ENCODE measurements around the gene TGM4. TPM values are rescaled to one million over a fixed set of nuclear protein-coding genes. Genes with fewer than 3 reads are reported as not detected.

TGM4 gene
- total and polyA plus RNA-seq, 3 donors from 2014 or later: 0.68 to 1.4 (median 1.1) TPM

DNA sequence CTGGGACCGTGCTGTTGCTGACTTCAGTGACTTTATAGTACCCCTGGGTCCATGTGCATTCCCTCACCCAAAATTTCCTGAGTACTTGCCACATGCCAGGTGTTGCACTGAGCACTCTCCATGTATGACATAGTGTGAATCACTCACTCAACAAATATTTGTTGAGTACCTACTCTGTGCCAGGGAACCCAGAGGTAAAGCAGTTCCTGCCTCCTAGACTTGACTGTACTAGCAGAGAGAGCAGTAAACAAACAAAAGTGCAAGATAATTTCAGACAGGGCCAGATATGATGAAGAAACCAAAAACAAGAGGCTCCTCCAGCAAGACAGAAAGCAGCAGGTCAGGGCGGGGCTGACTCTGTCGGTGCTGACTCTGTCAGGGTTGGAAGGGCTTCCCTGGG is 12.2 kb downstream of the TGM4 start:
- Histone ChIP-seq H3K27ac (no peak overlapping the region), H3K27me3 (no peaks in the 10 kb centered on the region), H3K4me3 (no peak overlapping the region), H3K36me3 (ENCODE audit: low read depth, missing control alignments) (no peaks in the 10 kb centered on the region), H3K4me1 (no peaks in the 10 kb centered on the region), H3K9me3 (no peaks in the 10 kb centered on the region)
- no peak for TF ChIP-seq POLR2A (IDR thresholded peaks at IDR 0.05)
- TF ChIP-seq, protein P1, sequence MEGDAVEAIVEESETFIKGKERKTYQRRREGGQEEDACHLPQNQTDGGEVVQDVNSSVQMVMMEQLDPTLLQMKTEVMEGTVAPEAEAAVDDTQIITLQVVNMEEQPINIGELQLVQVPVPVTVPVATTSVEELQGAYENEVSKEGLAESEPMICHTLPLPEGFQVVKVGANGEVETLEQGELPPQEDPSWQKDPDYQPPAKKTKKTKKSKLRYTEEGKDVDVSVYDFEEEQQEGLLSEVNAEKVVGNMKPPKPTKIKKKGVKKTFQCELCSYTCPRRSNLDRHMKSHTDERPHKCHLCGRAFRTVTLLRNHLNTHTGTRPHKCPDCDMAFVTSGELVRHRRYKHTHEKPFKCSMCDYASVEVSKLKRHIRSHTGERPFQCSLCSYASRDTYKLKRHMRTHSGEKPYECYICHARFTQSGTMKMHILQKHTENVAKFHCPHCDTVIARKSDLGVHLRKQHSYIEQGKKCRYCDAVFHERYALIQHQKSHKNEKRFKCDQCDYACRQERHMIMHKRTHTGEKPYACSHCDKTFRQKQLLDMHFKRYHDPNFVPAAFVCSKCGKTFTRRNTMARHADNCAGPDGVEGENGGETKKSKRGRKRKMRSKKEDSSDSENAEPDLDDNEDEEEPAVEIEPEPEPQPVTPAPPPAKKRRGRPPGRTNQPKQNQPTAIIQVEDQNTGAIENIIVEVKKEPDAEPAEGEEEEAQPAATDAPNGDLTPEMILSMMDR (IDR thresholded peaks at IDR 0.05): no peak
- WGBS, 2 donors: 82 to 85% methylated on average over 3 of the region's 3 CpGs
- intact Hi-C loops (cut with DNase I; ENCODE audit: low total_unique reads): no loop called here
- no peak for DNase-seq

DNA sequence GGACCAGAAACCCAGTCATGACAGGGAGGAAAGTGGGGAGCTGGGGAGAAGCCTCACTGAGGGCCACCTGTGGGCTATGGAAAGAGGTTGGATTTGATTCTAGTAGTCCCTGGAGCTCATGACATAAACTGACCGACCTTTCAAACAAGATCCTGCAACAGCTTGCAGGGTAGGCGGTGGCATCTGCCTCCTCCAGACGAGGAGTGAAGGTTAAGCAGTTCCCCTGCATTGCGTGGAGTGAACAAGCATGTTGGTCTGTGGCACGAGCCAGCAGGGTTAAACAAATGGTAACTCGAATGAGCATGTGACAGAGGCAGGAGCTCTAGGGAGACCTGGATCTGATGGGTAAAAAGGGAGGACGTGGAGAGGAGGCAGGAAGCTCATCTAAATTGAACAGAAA is 12.7 kb downstream of the TGM4 start:
- 77 to 80% methylated on average over 7 of the region's 7 CpGs for WGBS, 2 donors
- Histone ChIP-seq H3K36me3 (ENCODE audit: low read depth, missing control alignments) (no peaks in the 10 kb centered on the region), H3K9me3 (no peaks in the 10 kb centered on the region), H3K27me3 (no peaks in the 10 kb centered on the region), H3K4me1 (no peaks in the 10 kb centered on the region), H3K27ac (no peak overlapping the region), H3K4me3 (no peak overlapping the region)
- TF ChIP-seq, protein P1 (IDR thresholded peaks at IDR 0.05): no peak
- no peak for TF ChIP-seq POLR2A (IDR thresholded peaks at IDR 0.05)
- intact Hi-C loops (cut with DNase I; ENCODE audit: low total_unique reads): no loop called here
- DNase-seq: no peak

DNA sequence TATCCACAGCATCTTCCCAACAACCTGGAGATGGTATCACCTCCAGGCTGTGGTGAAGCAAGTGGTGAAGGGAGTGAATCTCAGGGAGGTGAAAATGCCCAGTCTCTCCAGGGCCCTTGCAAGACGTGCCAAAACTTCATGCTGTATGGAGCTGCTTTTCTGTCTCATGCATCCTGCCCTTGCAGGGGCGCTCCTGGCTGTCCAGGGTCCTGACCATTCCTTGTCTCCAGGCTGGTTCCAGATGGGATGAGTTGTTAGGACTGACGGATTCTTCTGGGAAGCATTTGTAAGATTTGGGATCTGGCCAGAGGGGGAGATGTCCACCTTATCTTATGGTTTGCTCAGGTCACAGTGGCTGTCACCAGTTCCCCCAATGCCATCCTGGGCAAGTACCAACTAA is 15.8 kb downstream of the TGM4 start:
- TF ChIP-seq, protein P1 (IDR thresholded peaks at IDR 0.05): no peak
- no peak for TF ChIP-seq POLR2A (IDR thresholded peaks at IDR 0.05)
- Histone ChIP-seq H3K4me1 (peaks cover 4% of the 10 kb centered on the region), H3K9me3 (no peaks in the 10 kb centered on the region), H3K4me3 (no peak overlapping the region), H3K27ac (no peak overlapping the region), H3K27me3 (no peaks in the 10 kb centered on the region), H3K36me3 (ENCODE audit: low read depth, missing control alignments) (no peaks in the 10 kb centered on the region)
- no peak for DNase-seq
- intact Hi-C loops (cut with DNase I; ENCODE audit: low total_unique reads): no loop called here
- 71 to 94% methylated on average over 2 to 3 of the region's 3 CpGs for WGBS, 2 donors

DNA sequence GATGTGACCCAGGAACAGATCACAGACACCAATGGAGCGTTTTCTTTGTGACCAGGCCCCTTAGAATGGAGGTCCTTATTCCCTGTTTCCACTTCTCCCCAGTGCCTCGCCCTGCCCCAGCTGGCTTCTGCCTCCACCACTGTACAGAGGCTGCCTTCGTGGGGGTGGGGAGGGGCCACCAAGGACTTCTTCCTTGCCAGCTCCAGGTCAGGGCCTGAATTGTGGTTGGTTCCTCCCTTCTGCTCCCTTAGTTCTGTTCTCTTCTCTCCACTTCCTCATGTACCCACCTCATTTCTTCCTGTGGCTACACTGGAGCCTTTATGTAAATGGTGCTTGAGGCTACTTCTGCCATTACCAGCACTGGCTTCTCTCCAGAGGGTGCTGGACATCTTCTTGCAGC is 16.4 kb downstream of the TGM4 start:
- no peaks in the 10 kb centered on the region for H3K9me3 ChIP-seq
- no peaks in the 10 kb centered on the region for H3K36me3 ChIP-seq (ENCODE audit: low read depth, missing control alignments)
- WGBS, 2 donors: 80 to 90% methylated on average over 3 of the region's 3 CpGs
- no peak for TF ChIP-seq POLR2A (IDR thresholded peaks at IDR 0.05)
- TF ChIP-seq, protein P1 (IDR thresholded peaks at IDR 0.05): no peak
- intact Hi-C loops (cut with DNase I; ENCODE audit: low total_unique reads): no loop called here
- no peak for DNase-seq
- H3K27me3 ChIP-seq: no peaks in the 10 kb centered on the region
- H3K27ac ChIP-seq: no peak overlapping the region
- peaks cover 4% of the 10 kb centered on the region for H3K4me1 ChIP-seq
- no peak overlapping the region for H3K4me3 ChIP-seq

DNA sequence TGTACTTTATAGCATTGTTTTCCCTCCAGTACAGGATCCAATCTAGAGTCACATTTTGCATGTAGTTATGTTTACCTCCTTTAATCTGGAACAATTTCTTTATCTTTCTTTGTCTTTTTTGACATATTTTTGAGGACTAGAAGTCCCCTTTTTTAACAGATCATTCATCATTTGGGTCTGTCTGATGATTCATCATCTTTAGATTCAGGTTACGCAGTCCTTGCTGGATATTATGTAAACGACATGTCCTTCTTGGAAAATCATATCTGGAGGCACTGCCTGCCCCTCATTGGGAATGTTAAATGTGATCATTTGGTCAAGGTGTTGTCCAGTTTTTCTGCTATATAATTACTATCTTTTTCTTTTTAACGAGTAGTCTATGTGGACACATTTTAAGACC is 18.3 kb downstream of the TGM4 start:
- intact Hi-C loops (cut with DNase I; ENCODE audit: low total_unique reads): no loop called here
- WGBS, 2 donors: 69 to 81% methylated on average over 3 of the region's 3 CpGs
- no peak overlapping the region for H3K4me3 ChIP-seq
- H3K27me3 ChIP-seq: no peaks in the 10 kb centered on the region
- no peak for TF ChIP-seq POLR2A (IDR thresholded peaks at IDR 0.05)
- TF ChIP-seq, protein P1 (IDR thresholded peaks at IDR 0.05): no peak
- H3K27ac ChIP-seq: no peak overlapping the region
- no peak for DNase-seq
- no peaks in the 10 kb centered on the region for H3K36me3 ChIP-seq (ENCODE audit: low read depth, missing control alignments)
- H3K4me1 ChIP-seq: peaks cover 4% of the 10 kb centered on the region
- no peaks in the 10 kb centered on the region for H3K9me3 ChIP-seq

Data from testis (tissue), 3 donors.